Cardiac fibroblast (primary cell): ENCODE results near the gene SLCO3A1.

Source experiments
- DNase-seq, 2 donors: peaks; one replicate each; pipeline versions ENCODE4 v3.0.0 to v3.0.0-alpha.2; 2010; ENCODE audit warnings: low read depth in 2 of 2
- H3K4me3 ChIP-seq, 2 donors: replicated peaks in 1 of 2; 1 replicate in 1 of 2; 2 replicates in 1 of 2; pipeline ENCODE4 v1.5.1; 2011; ENCODE audit warnings: low read depth in 2 of 2, low read length in 2 of 2, mild to moderate bottlenecking in 2 of 2, moderate library complexity in 1 of 2
- TF ChIP-seq, protein P1 (sequence below): IDR thresholded peaks from one replicate; pipeline ENCODE4 v1.5.1; 2011; ENCODE audit warnings: low read depth, mild to moderate bottlenecking, low read length, inconsistent platforms

Gene SLCO3A1

DNA sequence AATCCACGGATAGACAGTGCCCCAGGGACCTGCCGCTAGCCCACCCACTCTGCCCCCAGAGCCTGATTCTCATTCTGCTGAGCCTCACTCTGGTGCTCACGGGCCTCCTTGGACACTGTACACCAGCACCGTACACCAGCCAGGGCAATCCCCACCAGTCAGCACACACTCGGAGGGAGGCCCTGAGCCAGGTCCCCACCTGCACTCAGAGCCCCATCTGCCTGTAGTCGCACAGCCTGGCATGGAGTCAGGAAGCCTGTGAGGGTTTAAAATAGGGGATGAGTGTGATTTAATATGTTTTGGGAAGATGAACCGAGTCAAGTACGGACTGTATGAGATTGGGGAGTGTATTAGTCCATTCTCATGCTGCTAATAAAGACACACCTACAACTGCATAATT is 223.0 kb downstream of the SLCO3A1 start:
- TF ChIP-seq, protein P1, sequence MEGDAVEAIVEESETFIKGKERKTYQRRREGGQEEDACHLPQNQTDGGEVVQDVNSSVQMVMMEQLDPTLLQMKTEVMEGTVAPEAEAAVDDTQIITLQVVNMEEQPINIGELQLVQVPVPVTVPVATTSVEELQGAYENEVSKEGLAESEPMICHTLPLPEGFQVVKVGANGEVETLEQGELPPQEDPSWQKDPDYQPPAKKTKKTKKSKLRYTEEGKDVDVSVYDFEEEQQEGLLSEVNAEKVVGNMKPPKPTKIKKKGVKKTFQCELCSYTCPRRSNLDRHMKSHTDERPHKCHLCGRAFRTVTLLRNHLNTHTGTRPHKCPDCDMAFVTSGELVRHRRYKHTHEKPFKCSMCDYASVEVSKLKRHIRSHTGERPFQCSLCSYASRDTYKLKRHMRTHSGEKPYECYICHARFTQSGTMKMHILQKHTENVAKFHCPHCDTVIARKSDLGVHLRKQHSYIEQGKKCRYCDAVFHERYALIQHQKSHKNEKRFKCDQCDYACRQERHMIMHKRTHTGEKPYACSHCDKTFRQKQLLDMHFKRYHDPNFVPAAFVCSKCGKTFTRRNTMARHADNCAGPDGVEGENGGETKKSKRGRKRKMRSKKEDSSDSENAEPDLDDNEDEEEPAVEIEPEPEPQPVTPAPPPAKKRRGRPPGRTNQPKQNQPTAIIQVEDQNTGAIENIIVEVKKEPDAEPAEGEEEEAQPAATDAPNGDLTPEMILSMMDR = no peak
- H3K4me3 ChIP-seq = no peak overlapping the region
- no peak for DNase-seq

- H3K4me3 ChIP-seq = no peak overlapping the region
- peak; percentile 74 to 78 for DNase-seq
- TF ChIP-seq, protein P1 = peak; percentile 85
Measured at GRCh38 chr15:92077353-92078085, 224.0 kb downstream of the SLCO3A1 start.

DNA sequence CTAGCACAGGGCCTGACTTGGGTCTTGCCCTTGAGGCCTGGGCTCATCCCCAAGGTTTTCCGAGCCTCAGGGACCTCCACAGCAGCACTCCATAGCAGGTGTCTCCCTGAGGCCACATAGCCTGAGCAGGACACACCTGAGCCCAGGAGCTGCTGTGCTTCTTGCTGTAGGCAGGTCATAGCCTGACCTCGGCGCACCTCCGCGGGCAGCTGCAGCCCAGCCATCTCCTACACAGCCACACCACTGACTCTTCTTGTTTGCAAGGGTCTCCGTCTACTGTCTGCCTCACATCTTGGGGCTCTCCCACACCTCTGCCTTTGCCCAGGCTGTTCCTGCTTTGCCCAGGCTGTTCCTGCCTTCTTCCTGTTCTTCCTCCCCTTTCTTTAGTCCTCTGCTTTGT is 224.8 kb downstream of the SLCO3A1 start:
- no peak for DNase-seq
- no peak overlapping the region for H3K4me3 ChIP-seq
- TF ChIP-seq, protein P1 = no peak

DNA sequence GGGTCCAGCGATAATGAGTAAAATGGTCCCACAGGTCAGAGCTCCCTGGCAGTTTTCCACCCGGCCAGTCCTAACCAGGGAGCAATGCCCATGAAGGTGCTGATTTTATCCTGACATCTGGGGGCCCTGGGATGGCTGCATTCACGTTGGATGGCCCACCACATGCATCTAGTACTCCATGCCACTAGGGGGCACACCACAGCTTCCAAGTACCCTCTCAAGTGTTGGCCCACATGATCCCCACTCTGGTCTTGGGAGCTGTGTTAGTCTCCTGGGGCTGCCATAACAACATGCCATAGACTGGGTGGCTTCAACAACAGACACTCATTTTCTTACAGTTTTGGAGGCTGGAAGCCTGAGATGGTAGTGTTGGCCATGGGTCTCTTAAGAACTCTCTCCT is 225.5 kb downstream of the SLCO3A1 start:
- peak in 1 of 2 donors; percentile 22 for DNase-seq
- TF ChIP-seq, protein P1 = peak; percentile 39
- no peak overlapping the region for H3K4me3 ChIP-seq

GRCh38 chr15:92079647-92080255 is 226.2 kb downstream of the SLCO3A1 start:
- DNase-seq = no peak
- no peak overlapping the region for H3K4me3 ChIP-seq
- TF ChIP-seq, protein P1 = no peak

DNA sequence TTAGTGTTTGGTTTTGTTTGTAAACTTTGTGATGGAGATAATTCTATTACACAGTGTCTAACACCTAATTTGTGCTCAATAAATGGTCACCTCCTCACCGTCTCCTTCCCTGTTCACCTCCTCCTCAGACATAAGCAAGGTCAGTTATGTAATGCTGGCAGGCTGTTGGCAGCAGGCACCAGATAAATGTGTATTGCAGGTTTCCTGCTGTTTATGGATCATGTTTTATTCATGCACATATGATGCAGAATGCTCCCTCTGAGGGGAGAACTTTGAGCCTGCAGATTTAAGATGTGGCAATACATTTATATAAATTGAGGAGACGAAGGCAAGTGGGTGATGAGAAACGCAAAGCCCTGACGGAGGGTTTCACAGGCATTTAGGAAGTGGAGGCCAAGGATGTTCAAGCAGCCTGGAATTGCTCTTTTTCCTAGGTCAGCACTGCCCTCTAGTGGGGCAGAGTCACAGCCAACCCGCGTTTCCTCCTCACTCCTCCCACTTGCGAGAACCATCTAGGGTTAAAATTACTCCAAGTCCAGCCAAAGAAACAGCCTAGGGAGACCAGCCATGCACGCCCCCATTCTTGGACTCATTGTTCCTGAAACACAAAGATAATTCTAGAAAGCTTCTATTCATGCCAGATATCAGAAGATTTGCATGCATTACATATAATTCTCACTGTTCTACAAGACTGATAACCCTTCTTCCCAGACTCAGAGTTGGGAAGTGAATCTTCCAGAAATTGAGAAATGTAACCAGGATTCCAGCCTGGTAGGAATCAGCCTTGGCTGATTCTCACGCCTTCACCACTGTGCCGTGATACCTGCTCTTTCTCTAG is 228.7 kb downstream of the SLCO3A1 start:
- TF ChIP-seq, protein P1 = peak; percentile 88
- no peak overlapping the region for H3K4me3 ChIP-seq
- DNase-seq = peak; percentile 79 to 83
